ENCODE results near the gene KLHDC9.

- TF ChIP-seq MAFK (conservative IDR thresholded peaks at IDR 0.05 in 1 of 2, IDR thresholded peaks at IDR 0.05 in 1 of 2; ENCODE audit: low read length in 2 of 2), result no peak
- no peak for TF ChIP-seq NFIC (IDR thresholded peaks at IDR 0.05; ENCODE audit: low read length)
- no peak for TF ChIP-seq PHF5A (CRISPR knock-in tag; IDR thresholded peaks at IDR 0.05; ENCODE audit: low read depth, unreplicated experiment)
- no peak for TF ChIP-seq POLR2AphosphoS5 (IDR thresholded peaks at IDR 0.05; ENCODE audit: low read depth, low read length)
- no peak for TF ChIP-seq ZNF614 (CRISPR knock-in tag; IDR thresholded peaks at IDR 0.05; ENCODE audit: borderline replicate concordance)
- TF ChIP-seq CTCF (CRISPR knock-in tag; IDR thresholded peaks at IDR 0.05), result no peak
- no peak for TF ChIP-seq SRSF4 (IDR thresholded peaks at IDR 0.05; ENCODE audit: low read depth, low read length, poor library complexity, severe bottlenecking)
- no peak for TF ChIP-seq SP1 (IDR thresholded peaks at IDR 0.05)
- TF ChIP-seq SP1 (CRISPR knock-in tag; IDR thresholded peaks at IDR 0.05), result no peak
- TF ChIP-seq SETDB1 (CRISPR knock-in tag; IDR thresholded peaks at IDR 0.05; ENCODE audit: borderline replicate concordance), result no peak
- TF ChIP-seq ZNF605 (CRISPR knock-in tag; IDR thresholded peaks at IDR 0.05), result no peak
- TF ChIP-seq MED1 (CRISPR knock-in tag; IDR thresholded peaks at IDR 0.05), result no peak
Measured at GRCh38 chr1:161137881-161138280, 39.7 kb downstream of the KLHDC9 start.

Measured in HepG2 (cell line).